ENCODE results near the gene CD52. TPM values are rescaled to one million over a fixed set of nuclear protein-coding genes. Genes with fewer than 3 reads are reported as not detected.

Gene CD52
- total and polyA plus RNA-seq, 2 of the 4 experiments (the other 2 are of a cell fraction), result 1.6 TPM; not detected in 1

DNA sequence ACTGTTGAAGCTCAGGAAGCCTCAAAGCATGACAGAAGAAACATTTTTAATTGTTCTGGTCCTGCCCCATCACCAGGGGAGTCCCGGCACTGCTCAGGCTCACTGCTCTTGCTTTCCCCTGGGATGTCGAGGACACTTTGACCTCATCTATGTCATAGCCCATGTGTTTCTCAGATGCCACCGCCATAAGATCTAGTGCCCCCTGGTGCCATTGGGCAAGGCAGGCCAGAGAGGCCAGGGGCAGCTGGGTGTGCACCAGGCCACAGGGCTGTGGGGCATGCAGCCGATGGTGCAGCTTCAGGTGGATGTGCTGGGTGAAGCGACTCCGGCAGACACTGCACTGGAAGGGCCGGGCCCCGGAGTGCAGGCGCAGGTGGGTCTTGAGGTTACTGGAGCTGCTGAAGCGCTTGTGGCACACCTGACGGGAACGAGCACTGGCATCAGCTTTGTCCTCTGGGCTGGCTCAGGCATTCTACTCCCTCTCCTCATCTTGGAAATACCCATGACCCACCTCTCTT, 43.9 kb downstream of the CD52 start (continued):
- TF ChIP-seq RCOR1 (IDR thresholded peaks at IDR 0.05; ENCODE audit: insufficient replicate concordance, low read length) (no peak), POLR2A (IDR thresholded peaks at IDR 0.05; ENCODE audit: low read depth, low read length) (no peak)

DNA sequence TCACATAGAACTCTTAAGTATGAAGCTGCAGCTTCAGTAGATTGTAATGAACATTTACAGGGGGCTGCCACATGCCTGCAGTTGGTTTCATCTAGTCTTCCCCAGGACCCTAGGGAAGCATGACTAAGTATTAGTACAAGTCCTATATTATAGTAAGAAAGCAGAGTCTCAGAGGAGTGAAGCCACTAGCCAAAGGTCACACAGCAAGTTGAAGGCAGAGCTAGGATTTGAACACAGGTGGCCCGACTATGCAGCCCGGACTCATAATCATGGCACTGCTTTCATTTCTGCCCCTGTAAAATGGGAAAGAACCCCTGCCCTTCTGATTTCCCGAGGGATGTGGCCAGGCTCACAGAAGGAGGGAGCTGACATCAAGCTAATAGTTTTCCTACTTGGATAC, 44.6 kb downstream of the CD52 start:
- Histone ChIP-seq H3K9me1 (ENCODE audit: insufficient read depth, low read length) (no peaks in the 10 kb centered on the region), H2BK15ac (ENCODE audit: low read depth, low read length) (no peak overlapping the region), H3K4me3 (ENCODE audit: insufficient read depth, low read depth, low read length) (no peak overlapping the region), H4K20me1 (ENCODE audit: insufficient read depth, low read length) (no peaks in the 10 kb centered on the region), H3K4ac (ENCODE audit: low read depth, low read length) (no peak overlapping the region), H3K36me3 (ENCODE audit: control insufficient read depth, insufficient read depth, low read length) (no peaks in the 10 kb centered on the region), H4K91ac (ENCODE audit: insufficient read depth, low read depth, low read length) (no peak overlapping the region), H4K8ac (ENCODE audit: low read depth in 2 of 2, low read length in 2 of 2) (no peak overlapping the region), H3K14ac (replicated peaks; ENCODE audit: low read depth, low read length) (no peak overlapping the region), H3K27me3 (ENCODE audit: control insufficient read depth, insufficient read depth, low read length) (peaks cover 68% of the 10 kb centered on the region), H2BK5ac (ENCODE audit: low read depth, low read length, poor library complexity, severe bottlenecking) (no peak overlapping the region), H3K23ac (ENCODE audit: low read depth, low read length) (no peak overlapping the region), H2AFZ (replicated peaks; ENCODE audit: low read length, poor library complexity) (no peak overlapping the region), H2AK5ac (ENCODE audit: low read depth, low read length) (no peak overlapping the region), H3K9me3 (ENCODE audit: control insufficient read depth, insufficient read depth, low read length) (no peaks in the 10 kb centered on the region), H3K4me1 (ENCODE audit: control insufficient read depth, insufficient read depth, low read length) (no peaks in the 10 kb centered on the region; the same call in 1 of the 2 replicates), H4K5ac (ENCODE audit: low read depth, low read length) (no peak overlapping the region), H3K9ac (ENCODE audit: low read depth, low read length) (no peak overlapping the region), H2AK9ac (replicated peaks; ENCODE audit: low read depth, low read length, poor library complexity) (no peak overlapping the region), H3K27ac (ENCODE audit: insufficient read depth, low read length) (no peak overlapping the region), H2BK20ac (ENCODE audit: low read depth, low read length) (no peak overlapping the region), H3K56ac (ENCODE audit: extremely low read depth, insufficient read depth, low read length) (no peak overlapping the region), H3K18ac (ENCODE audit: low read depth, low read length) (no peak overlapping the region), H3K4me2 (ENCODE audit: low read depth, low read length) (no peak overlapping the region), H3K79me1 (ENCODE audit: low read depth in 1 of 2, low read length in 2 of 2) (no peaks in the 10 kb centered on the region), H2BK120ac (ENCODE audit: low read depth, low read length) (no peak overlapping the region)
- POLR2A ChIA-PET (ENCODE audit: unreplicated experiment), result no interaction called here
- 75% methylated on average over 2 of the region's 3 CpGs; no CpG with 5 or more reads in 1 of the 2 experiments for WGBS, 2 experiments (ENCODE audit: extremely low coverage in 2 of 2, insufficient read length in 1 of 2)
- CTCF ChIA-PET, result interaction anchor here (3.0 kb wide), 1 partner anchor 16 kb away, joined by 9 read pairs; no protein-coding TSS in a partner anchor
- DNase-seq, result no peak
- no peak for ATAC-seq (ENCODE audit: low read depth)
- dilution Hi-C loops (cut with HindIII; ENCODE audit: low sequenced_read_pairs, unreplicated experiment), result no loop called here
- TF ChIP-seq CEBPB (IDR thresholded peaks at IDR 0.05; ENCODE audit: low read depth, low read length), result no peak
- TF ChIP-seq, protein P1, sequence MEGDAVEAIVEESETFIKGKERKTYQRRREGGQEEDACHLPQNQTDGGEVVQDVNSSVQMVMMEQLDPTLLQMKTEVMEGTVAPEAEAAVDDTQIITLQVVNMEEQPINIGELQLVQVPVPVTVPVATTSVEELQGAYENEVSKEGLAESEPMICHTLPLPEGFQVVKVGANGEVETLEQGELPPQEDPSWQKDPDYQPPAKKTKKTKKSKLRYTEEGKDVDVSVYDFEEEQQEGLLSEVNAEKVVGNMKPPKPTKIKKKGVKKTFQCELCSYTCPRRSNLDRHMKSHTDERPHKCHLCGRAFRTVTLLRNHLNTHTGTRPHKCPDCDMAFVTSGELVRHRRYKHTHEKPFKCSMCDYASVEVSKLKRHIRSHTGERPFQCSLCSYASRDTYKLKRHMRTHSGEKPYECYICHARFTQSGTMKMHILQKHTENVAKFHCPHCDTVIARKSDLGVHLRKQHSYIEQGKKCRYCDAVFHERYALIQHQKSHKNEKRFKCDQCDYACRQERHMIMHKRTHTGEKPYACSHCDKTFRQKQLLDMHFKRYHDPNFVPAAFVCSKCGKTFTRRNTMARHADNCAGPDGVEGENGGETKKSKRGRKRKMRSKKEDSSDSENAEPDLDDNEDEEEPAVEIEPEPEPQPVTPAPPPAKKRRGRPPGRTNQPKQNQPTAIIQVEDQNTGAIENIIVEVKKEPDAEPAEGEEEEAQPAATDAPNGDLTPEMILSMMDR (conservative IDR thresholded peaks at IDR 0.05; ENCODE audit: low read depth, low read length), result no peak
- no peak for TF ChIP-seq SMC3 (IDR thresholded peaks at IDR 0.05; ENCODE audit: low read depth, low read length)
- TF ChIP-seq, protein P2, sequence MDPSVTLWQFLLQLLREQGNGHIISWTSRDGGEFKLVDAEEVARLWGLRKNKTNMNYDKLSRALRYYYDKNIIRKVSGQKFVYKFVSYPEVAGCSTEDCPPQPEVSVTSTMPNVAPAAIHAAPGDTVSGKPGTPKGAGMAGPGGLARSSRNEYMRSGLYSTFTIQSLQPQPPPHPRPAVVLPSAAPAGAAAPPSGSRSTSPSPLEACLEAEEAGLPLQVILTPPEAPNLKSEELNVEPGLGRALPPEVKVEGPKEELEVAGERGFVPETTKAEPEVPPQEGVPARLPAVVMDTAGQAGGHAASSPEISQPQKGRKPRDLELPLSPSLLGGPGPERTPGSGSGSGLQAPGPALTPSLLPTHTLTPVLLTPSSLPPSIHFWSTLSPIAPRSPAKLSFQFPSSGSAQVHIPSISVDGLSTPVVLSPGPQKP (IDR thresholded peaks at IDR 0.05; ENCODE audit: borderline replicate concordance, low read depth, low read length), result no peak
- TF ChIP-seq MAZ (IDR thresholded peaks at IDR 0.05; ENCODE audit: borderline replicate concordance, low read depth, low read length), result no peak
- no peak for TF ChIP-seq NFE2L2 (IDR thresholded peaks at IDR 0.05; ENCODE audit: low read depth, low read length)
- TF ChIP-seq CHD1 (IDR thresholded peaks at IDR 0.05; ENCODE audit: low read depth, low read length), result no peak
- no peak for TF ChIP-seq MAFK (IDR thresholded peaks at IDR 0.05; ENCODE audit: low read depth, low read length)
- no peak for TF ChIP-seq RFX5 (IDR thresholded peaks at IDR 0.05; ENCODE audit: low read depth, low read length)
- TF ChIP-seq POLR2A (IDR thresholded peaks at IDR 0.05; ENCODE audit: low read depth, low read length), result no peak
- in situ Hi-C loops (cut with MboI; ENCODE audit: low sequenced_read_pairs), result no loop called here
- BruUV-seq (replicated peaks), result no TSS peak
- intact Hi-C loops (cut with micrococcal nuclease), result no loop called here
